Activated CD8-positive, alpha-beta memory T cell treated with anti-CD3 and anti-CD28 coated beads, Interleukin-2, amount 50 U/mL, for 24 hours (primary cell): ENCODE data around the gene HSH2D.
"Not testable (repeated sequence)": the region's sequence is repeated elsewhere in the genome, so short reads cannot be mapped to it uniquely, and the experiment has no call there.

ENCODE experiments used
- DNase-seq: peaks from one replicate; pipeline ENCODE4 v3.0.0-alpha.2; 2020; ENCODE audit errors: extremely low read depth

HSH2D gene, protein sequence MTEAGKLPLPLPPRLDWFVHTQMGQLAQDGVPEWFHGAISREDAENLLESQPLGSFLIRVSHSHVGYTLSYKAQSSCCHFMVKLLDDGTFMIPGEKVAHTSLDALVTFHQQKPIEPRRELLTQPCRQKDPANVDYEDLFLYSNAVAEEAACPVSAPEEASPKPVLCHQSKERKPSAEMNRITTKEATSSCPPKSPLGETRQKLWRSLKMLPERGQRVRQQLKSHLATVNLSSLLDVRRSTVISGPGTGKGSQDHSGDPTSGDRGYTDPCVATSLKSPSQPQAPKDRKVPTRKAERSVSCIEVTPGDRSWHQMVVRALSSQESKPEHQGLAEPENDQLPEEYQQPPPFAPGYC

DNA sequence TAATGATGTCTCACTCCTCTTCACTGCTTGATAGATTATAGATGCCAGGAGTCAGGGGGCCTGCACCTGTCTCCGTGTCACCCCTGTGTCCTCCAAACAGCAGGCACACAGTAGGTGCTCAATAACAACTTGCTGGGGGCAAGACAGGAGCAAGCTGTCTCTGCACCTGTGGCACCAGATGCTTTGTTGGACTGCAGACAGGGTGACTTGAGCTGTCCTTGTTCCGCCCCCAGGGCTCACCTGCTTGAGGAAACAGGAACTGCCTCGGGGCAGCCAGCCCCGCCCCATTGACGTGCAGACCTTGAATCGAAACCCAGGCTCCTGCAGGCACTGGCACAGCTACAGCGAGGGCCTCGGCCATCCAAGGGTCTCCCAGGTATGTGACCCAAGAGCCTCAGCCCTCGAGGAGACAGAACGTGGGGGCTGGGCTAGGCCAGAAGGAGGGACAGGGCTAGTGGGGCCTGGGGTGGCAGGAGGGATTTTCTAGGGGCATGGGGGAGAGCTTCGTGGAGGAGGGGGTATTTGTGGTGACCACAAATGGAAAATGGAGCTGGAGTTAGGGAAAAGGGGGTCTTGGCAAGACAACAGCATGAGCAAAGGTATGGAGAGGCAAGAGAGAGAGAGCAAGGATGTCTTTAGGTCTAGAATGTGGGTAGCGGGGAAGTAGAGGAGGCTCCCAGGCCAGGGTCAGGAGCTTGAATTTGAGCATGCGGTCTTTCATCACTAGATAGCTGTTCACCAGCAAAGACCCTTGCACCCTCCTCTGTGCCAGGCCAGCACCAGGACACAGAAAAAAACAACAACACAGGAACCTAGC lies at the start of gene HSH2D:
TSS of gene HSH2D (plus strand) at position 287 of the 817 bp plus-strand sequence. CDS start 5,066 bp downstream, outside the sequence.
- peak; percentile 39 for DNase-seq

DNA sequence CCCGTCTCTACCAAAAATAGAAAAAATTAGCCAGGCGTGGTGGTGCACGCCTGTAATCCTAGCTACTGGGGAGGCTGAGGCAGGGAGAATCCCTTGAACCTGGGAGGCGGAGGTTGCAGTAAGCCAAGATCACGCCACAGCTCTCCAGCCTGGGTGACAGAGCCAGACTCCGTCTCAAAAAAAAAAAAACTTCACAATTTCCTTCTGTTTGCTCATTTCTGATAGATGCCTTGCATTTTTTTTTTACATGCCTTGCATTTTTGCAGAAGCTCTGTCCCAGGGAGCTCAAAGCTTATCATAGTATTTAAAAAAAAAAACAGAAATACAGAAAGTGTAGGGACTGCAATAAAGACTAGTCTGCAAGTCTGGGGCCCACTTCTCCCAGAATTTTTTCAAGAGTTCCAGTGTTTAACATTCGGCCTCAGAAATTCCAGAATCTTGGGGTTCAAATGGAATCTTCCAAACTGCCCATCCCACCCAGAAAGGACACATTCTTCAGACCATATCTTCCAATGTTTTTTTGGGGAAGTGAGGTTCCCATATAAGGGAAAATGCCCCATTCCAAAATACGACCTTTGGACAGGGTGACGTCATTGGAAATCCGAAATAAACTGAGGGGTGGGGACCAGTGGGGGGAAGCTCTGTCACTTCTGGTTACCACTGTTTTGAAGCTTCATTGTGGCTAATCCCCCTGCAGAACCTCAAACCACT lies 49.0 kb upstream of the HSH2D start:
- no peak for DNase-seq

DNA sequence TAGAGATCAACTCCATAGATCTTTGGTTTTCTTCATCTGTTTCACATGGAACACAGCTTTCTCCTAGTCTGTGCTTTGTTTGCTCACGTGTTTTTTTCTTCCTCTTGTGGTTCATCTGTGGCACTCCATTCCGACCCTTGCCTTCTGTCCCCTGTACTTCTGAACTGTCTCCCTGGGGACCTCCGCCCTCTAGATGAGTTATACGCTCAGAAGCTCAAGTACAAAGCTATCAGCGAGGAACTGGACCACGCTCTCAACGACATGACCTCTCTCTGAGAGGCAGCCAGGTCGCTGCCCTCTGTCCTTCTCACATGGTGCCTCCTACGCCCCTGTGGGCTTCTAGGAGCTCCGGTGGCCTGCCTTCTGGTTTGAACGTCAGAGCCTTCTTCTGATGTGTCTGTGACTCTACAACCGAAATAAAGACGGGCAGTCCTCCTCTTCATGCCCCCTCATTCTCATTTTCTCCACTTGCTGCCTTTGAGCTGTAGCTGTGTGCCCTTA lies 48.4 kb upstream of the HSH2D start:
- no peak for DNase-seq

DNA sequence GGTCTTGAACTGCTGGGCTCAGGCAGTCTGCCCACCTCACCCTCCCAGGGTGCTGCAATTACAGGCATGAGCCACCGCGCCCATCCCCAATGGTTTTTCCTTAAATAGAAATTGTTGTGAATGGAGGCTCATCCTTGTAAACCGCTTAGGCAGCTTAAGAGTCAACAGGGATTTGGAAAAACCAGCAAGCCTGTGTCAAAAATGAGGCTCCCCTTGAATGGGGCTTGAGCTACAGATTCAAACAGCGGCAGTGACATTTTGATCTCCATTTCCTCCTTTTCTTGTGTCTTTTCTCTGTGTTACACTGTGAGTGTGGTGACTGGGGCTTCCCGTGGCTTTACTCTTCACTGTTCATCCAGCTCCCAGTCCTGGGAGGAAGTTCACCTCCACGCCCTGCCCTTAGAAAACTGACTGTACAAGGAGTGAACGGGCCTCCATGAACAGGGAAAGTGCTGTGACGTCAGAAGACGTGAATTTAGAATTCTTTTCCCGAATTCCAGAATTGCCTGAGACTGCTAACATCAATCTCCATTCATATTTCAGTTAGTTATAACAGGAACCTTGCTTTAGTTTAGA lies 47.1 kb upstream of the HSH2D start:
- no peak for DNase-seq

DNA sequence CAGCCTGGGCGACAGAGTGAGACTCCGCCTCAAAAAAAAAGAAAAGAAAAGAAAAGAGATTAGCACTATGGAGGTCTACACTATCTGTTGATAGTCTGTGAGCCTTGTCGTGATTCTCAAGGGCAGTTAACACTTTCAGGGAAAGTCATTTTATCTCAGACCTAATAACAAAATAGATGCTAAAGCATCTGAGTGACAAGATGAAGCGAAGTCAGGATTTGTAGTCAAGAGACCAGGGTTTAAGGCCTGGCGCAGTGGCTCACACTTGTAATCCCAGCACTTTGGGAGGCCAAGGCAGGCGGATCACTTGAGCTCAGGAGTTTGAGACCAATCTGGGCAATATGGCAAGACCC lies 45.1 kb upstream of the HSH2D start:
- no peak for DNase-seq

DNA sequence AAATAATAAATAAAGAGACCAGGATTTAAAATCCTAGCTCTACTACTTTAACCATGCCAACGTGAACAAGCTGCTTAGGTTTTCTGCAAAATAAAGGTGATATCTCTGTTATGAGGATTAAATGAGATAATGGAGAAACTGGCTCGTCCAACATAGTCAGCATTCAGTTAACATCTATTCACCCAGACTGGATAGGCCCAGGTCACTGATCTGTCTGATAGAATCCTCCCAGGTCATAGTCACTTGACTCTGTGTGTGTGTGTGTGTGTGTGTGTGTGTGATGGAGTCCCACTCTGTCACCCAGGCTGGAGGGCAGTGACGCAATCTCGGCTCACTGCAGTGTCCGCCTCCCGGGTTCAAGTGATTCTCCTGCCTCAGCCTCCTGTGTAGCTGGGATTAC lies 44.7 kb upstream of the HSH2D start:
- DNase-seq: no peak

DNA sequence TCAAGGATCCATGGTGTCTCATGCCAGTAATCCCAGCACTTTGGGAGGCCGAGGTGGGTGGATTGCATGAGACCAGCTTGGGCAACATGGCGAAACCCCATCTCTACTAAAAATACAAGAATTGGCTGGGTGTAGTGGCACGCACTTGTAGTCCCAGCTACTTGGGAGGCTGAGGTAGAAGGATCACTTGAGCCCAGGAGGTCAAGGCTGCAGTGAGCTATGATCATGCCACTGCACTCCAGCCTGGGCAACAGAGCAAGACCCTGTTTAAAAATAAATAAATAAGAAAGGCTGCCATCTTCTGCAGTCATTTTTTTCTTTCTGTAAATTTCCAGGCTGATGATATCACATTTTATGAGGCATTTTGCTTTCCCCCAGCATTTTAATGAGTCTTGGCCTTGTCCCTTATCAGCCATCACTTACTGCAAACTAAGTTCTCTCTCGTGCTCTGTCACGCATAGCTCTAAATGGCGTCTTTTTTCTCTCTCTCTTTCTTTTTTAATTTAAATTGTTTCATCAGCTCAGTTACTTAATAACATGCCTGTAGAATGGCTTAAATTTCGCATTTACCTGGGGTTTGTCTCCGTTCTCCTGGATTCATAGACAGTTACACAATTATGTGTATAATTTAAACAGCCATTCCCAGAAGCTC lies 44.0 kb upstream of the HSH2D start:
- not testable (repeated sequence) for DNase-seq

DNA sequence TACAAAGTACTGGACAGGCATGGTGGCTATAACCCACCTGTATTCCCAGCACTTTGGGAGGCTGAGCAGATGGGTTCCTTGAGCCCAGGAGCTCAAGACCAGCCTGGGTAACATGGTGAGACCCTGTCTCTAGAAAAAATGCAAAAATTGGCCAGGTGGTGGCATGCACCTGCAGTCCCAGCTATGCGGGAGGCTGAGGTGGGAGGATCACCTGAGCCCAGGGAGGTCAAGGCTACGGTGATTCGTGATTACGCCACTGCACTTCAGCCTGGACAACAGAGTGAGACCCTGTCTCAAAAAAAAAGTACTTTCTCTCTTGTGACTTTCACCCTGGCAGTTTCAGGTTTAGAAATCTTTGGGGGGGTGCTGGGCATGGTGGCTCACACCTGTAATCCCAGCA lies 43.0 kb upstream of the HSH2D start:
- DNase-seq: no peak

DNA sequence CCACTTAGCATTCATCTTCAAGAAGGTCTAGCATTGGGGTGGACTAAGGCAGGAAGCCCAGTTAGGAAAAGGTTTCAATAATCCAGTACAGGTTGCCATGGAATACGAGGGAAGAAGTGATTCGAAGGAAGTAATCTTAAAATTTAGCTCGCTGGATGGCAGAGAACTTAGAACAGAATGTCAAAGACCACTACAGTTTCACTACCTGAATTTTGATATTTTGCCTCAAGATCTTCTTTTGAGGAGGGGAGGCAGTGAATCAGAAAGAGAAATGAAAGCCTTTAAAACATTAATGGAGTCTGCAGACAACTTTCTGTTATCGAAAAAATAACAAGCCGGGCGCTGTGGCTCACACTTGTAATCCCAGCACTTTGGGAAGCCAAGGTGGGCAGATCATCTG lies 38.8 kb upstream of the HSH2D start:
- no peak for DNase-seq

DNA sequence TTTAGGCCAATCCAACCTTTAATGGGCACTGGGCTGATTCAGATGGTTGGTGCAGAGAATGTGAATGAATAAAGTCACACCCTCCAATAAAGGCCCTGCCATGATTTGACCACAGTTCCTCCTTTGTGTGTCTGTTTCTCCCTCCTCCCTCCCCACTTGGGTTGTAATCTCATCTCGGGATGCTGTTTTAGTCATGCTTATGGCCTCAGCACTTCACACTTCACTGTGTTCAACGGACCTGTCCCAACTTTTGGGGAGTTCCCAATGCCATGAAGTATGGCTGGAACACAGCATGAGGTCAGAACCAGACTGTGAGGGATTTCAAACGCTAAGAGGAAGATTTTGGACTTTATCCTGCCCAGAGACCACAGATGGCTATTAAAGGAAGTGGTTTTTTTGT lies 37.4 kb upstream of the HSH2D start:
- no peak for DNase-seq

DNA sequence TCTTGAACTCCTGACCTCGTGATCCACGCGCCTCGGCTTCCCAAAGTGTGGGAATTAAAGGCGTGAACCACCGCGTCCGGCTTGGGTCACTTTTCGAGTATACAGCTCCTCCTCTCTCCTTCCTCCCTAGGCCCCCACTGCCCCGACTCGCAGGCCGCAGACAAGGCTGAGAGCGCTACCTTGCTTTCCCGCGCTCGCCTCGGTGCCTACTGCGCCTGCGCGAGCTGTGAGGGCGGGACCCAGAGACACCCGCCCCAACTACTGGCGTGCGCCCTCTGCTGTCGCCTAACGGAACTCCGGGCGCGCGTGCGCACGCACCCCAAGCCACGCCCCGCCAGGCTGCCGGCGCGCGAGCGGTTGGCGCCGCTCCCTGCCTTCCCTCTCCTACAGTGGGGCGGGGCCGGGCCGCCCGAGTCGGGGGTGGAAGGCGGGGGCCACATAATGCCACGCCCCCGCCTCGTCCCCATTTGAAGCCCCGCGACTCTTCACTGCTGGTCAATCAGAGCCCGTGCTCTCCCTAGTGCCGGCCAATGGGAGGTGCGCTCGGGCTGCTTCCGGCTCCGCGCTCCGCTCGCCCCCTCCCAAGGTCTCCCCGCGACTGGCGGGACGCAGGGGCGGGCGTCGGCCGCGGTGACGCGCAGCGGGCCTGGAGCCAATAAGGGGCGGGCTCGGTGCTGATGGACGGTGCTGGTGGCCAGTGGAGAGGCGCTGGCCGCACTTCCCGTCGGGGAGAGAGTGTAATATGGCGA lies 32.2 kb upstream of the HSH2D start, which contains the start of gene RAB8A:
TSS of gene RAB8A (plus strand) at position 730 of the 749 bp plus-strand sequence. CDS start at position 743, 13 bp downstream.
- peak; percentile 92 for DNase-seq

DNA sequence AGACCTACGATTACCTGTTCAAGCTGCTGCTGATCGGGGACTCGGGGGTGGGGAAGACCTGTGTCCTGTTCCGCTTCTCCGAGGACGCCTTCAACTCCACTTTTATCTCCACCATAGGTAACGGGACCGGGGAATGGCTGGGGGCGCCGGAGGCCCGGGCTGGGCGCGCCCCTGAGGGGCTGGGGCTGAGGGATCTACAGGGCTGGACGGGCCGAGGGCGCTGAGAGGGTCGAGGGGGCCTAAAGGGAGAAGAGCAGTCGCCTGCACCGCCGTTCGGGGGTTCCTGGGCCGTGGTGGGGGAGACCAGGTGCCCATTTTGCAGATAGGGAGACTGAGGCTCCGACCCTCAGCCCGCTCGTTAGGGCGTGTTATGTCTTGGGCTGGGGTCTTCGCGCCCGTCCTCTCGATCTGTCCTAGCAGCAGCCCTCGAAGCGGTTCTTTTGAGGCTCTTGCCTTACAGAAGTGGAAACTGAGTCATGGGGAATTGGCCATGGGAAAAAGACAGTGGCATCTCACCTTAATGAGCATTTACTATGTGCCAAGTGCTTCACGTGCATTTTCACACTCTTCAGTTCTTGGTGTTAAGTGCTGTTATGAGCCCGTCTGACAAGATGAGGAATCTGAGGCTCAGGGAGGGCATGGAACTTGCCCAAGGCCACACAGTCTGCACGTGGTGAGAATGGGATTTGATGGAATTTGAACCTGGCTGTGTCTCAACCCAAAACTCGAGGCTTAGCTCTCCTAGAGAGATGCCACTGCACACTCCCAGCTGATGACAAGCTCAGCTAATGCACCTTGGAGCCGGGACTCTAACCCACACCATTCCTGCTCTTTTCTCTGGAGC lies 31.4 kb upstream of the HSH2D start:
- DNase-seq: no peak

DNA sequence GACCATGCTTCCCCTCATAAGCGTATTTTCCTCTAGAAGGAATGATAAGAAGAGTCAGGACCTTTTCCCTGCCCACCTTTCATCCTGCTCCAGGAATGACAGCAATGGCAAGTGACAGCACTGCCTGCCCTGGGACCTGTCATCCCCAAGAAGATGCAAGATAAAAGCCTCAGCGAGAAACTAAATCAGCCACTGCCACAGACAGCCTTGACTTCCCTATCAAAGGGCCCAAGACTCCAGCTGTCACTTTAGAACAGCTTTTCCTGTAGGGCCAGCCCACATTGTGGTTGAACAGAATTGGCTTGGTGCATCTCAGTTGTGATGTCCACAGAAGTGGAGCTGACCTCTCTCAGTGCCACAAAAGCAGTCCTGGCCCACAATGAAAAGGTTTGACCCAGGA lies 30.7 kb upstream of the HSH2D start:
- DNase-seq: no peak

DNA sequence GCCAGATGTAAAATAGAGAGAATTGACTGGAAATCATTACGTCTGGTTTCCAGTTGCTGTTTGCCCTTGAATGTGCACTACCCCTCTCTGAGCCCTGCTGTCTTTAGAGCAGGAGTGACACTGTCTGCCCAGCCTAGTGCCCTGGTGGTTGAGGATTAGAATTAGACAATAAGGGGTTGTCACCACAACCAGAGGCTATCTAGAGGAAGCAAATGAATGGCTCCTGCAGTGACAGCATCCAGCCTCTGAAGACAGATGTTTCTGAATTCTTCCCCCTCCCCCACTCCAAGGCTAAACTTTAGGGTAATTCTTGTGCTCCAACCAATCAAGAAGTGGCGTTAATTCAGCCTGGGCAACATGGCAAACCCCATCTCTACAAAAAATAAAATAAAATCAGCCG lies 29.8 kb upstream of the HSH2D start:
- DNase-seq: no peak

DNA sequence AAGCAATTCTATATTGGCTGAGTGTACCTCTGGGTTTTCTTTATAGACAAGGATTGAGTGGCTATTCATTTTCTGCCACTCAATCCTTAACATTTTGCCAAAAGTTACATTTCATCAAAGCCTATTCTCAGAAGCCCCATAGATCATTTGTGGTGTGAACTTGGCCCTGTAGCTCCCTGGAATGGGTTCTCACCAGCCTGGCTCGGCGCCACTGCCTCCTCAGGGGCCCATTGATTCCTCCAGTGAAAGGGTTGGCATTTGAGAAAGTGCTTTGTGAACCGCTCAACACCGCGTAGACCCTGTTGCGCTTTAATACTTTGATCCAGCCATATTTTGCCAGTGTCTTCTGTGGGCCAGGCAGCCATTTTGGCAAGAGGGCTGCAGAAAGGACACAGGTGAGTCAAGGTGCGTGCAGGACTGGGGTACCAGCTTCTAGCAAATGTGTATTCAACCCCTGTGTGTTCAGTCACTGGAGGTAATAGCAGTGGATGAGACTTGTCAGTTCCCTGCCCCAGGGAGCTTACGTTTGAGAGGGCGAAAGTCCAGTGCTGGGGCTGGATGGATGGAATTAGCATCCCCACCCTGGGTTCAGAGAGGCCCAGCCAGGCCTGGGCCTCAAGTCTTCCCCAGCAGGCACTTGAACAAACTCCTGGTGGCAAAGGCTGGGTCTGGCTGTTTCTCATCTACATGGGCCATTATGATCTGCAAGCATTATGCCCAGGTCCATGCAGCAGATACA lies 28.0 kb upstream of the HSH2D start:
- no peak for DNase-seq

DNA sequence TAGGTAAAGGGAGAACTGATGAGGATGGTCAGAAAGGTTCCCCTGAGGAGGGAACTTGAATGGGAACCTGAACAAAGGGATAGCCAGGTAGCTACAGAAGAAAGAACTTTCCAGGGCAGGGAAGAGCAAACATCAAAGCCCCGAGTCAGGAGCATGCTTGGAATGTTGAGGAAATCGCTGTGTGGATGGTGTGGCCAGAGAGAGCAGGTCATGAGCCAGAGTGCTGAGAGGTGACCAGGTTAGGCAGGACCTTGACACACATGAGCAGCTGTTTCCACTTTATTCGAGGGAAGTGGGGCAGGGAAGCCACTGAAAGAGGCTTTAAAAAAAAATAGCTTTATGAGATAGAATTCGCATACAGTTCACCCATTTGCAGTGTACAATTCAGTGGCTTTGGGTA lies 27.4 kb upstream of the HSH2D start:
- DNase-seq: no peak

DNA sequence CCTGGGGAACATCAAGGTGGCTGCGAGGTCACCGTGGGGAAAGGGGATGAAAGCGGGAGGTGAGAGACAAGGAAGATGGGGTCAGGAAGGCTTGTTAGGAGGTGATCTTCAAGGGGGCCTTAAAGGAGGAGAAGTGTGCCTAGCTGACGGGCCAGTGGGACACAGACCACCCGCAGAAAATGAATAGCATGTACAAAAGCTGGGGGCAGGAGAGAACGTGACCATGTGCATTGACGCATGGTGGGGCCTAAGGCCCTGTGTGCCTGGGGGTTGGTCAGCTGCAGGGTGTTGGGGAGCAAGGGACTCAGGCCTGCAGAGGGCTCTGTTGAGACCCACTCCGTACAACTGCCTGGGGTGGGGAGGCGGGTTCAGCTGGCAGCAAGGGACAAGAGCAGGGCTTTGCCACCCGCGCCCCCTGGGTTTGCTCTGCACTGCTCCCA lies 25.9 kb upstream of the HSH2D start:
- DNase-seq: no peak

DNA sequence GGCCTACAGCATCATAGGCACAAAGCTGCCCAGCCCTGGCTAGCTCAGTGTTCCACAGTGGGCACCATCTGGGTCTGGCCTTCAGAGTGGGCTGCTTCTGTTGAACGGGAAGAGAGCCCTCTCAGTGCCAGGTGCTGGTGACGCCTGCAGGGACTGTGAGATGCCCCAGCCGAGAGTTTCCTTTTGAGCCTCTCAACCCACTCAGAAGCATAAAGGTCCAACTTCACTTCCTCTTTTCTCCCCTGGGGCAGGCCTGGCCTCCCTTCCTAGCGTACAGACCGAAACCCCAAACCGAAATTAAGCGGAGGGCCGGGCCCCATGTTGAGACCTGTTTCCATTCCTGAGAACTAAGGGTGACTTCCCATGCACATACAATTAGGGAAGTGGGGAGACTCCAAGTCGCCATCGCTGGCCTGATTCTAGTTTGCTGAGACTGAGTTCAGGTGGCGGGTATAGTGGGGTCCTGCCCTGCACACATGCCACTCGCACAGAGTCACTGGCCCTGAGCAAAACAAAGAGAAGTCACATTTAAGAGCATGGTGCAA lies 24.9 kb upstream of the HSH2D start:
- DNase-seq: peak; percentile 19
